GM23248 (cell line): ENCODE results near the gene TBC1D22A.

Experiments
- EZH2 ChIP-seq: fragments of 200-600 bp; sonication (generic); IDR thresholded peaks from 2 replicates; pipeline ENCODE4 v1.6.1; 2018; ENCODE audit warnings: antibody characterized with exemption, mild to moderate bottlenecking; ENCODE audit not compliant: insufficient read depth, poor library complexity, severe bottlenecking
- EZH2phosphoT487 ChIP-seq: fragments of 200-600 bp; sonication (generic); IDR thresholded peaks from 2 replicates; pipeline ENCODE4 v1.6.1; 2018; ENCODE audit warnings: antibody characterized with exemption, moderate library complexity, mild to moderate bottlenecking, low read depth; ENCODE audit not compliant: insufficient read depth

DNA sequence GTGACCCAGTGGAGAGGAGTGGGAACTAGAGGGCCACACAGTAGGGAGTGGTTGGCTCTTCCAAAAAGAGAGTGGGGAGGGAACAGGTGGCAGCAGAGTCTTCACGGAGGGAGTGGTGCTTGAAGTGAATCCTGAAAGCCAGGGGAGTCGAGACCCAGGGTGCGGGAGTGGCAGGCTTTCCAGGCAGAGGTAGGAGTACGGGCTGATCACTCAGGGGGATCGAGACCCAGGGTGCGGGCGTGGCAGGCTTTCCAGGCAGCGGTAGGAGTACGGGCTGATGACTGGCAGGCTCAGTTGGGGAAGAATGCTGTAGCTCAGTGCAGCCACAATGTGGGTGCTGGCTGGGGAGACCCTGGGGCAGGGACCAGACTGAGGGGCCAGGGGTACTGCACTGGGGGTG, 148.2 kb downstream of the TBC1D22A start:
- TF ChIP-seq EZH2phosphoT487: no peak
- TF ChIP-seq EZH2: no peak
